H1 (cell line): ENCODE results near the gene RHBDL2. TPM values are rescaled to one million over a fixed set of nuclear protein-coding genes. Genes with fewer than 3 reads are reported as not detected.

Experiments
- CTCF ChIA-PET: fragments of 300-600 bp; sonication (Branson Sonifier 250); formaldehyde crosslinking; loops from one replicate; lab custom pipeline; 2021; ENCODE audit not compliant: partially characterized antibody; lab: Charles Lee
- POLR2A ChIA-PET: fragments of 300-600 bp; sonication (Branson Sonifier 250); formaldehyde crosslinking; loops from one replicate; lab custom pipeline; 2021; ENCODE audit warnings: inconsistent platforms; ENCODE audit not compliant: partially characterized antibody; lab: Charles Lee
- DNase-seq, 2 experiments: peaks; one replicate each; pipeline versions ENCODE4 v3.0.0 to v3.0.0-alpha.2; 2010 to 2022; ENCODE audit warnings: low spot score in 2 of 2, low read depth in 1 of 2, mixed read lengths in 1 of 2
- FAIRE-seq: peaks from 2 replicates; lab custom pipeline; 2011; peaks lifted over from hg19 to GRCh38; lab: Jason Lieb, UNC
- H2AFZ ChIP-seq: 2 replicates; pipeline ENCODE4 v1.8.1; 2012; ENCODE audit warnings: low read length, inconsistent platforms
- H2AK5ac ChIP-seq: 2 replicates; pipeline ENCODE4 v1.6.1; 2013; ENCODE audit warnings: low read depth, low read length
- H2BK120ac ChIP-seq: replicated peaks from 2 replicates; pipeline ENCODE3; 2013; ENCODE audit warnings: low read depth, low read length, inconsistent platforms
- H2BK12ac ChIP-seq: 2 replicates; pipeline ENCODE4 v1.6.1; 2013; ENCODE audit warnings: low read depth, low read length
- H2BK15ac ChIP-seq: 2 replicates; pipeline ENCODE4 v1.6.1; 2013; ENCODE audit warnings: low read length
- H2BK20ac ChIP-seq: 2 replicates; pipeline ENCODE4 v1.6.1; 2013; ENCODE audit warnings: low read length
- H2BK5ac ChIP-seq: 2 replicates; pipeline ENCODE4 v1.6.1; 2013; ENCODE audit warnings: low read depth, low read length
- H3K14ac ChIP-seq: 2 replicates; pipeline ENCODE4 v1.6.1; 2013; ENCODE audit warnings: inconsistent platforms; ENCODE audit not compliant: insufficient read length
- H3K18ac ChIP-seq: 2 replicates; pipeline ENCODE4 v1.6.1; 2013; ENCODE audit warnings: low read length; ENCODE audit errors: extremely low read depth
- H3K23ac ChIP-seq: 2 replicates; pipeline ENCODE4 v1.6.1; 2013; ENCODE audit warnings: inconsistent platforms; ENCODE audit not compliant: insufficient read length
- H3K23me2 ChIP-seq: 2 replicates; pipeline ENCODE4 v1.6.1; 2013; ENCODE audit warnings: low read depth, low read length
- H3K27ac ChIP-seq: 2 replicates; pipeline ENCODE4 v1.6.1; 2011; ENCODE audit warnings: low read depth, low read length, inconsistent platforms
- H3K27me3 ChIP-seq, 4 experiments: replicated peaks in 1 of 4; 1 replicate in 1 of 4; 2 replicates in 3 of 4; pipeline versions ENCODE4 v1.6.1 to v1.8.1; 2011 to 2013; ENCODE audit warnings: low read length in 3 of 4, mild to moderate bottlenecking in 3 of 4, inconsistent platforms in 2 of 4, mixed read lengths in 2 of 4, moderate library complexity in 1 of 4; ENCODE audit not compliant: control insufficient read depth in 3 of 4, insufficient read depth in 3 of 4; ENCODE audit errors: extremely low read depth in 1 of 4
- H3K36me3 ChIP-seq, 4 experiments: 2 replicates each; pipeline versions ENCODE4 v1.6.1 to v1.8.1; 2011 to 2013; ENCODE audit warnings: mild to moderate bottlenecking in 4 of 4, low read length in 3 of 4, moderate library complexity in 2 of 4, control low read depth in 1 of 4, inconsistent platforms in 1 of 4; ENCODE audit not compliant: insufficient read depth in 4 of 4, control insufficient read depth in 2 of 4
- H3K4ac ChIP-seq: replicated peaks from 2 replicates; pipeline ENCODE3; 2013; ENCODE audit warnings: low read length, low read depth, mixed read lengths, inconsistent platforms; ENCODE audit not compliant: insufficient read length
- H3K4me1 ChIP-seq, 4 experiments: replicated peaks in 1 of 4; 1 replicate in 1 of 4; 2 replicates in 3 of 4; pipeline versions ENCODE4 v1.6.1 to v1.8.1; 2011 to 2013; ENCODE audit warnings: low read length in 3 of 4, inconsistent platforms in 2 of 4, mixed read lengths in 1 of 4; ENCODE audit not compliant: insufficient read depth in 4 of 4, control insufficient read depth in 3 of 4
- H3K4me2 ChIP-seq, 2 experiments: 2 replicates each; pipeline versions ENCODE4 v1.6.1 to v1.8.1; 2011 to 2013; ENCODE audit warnings: low read depth in 2 of 2, low read length in 2 of 2, control low read depth in 1 of 2, inconsistent platforms in 1 of 2, mild to moderate bottlenecking in 1 of 2; ENCODE audit not compliant: insufficient read depth in 1 of 2
- H3K4me3 ChIP-seq, 4 experiments: fragments of 200-600, 300-600 bp in 1 of 4; sonication (generic), shearing (Covaris generic), sonication (Bioruptor Twin) in 1 of 4; 2 replicates each; pipeline versions ENCODE4 v1.5.1 to v1.8.1; 2011 to 2016; ENCODE audit warnings: low read length in 4 of 4, low read depth in 3 of 4, control low read depth in 2 of 4, inconsistent platforms in 2 of 4, mild to moderate bottlenecking in 2 of 4, mixed read lengths in 1 of 4, moderate library complexity in 1 of 4; ENCODE audit not compliant: insufficient read depth in 2 of 4; ENCODE audit errors: extremely low read depth in 1 of 4
- H3K56ac ChIP-seq: replicated peaks from 2 replicates; pipeline ENCODE3; 2013; ENCODE audit warnings: low read depth, mild to moderate bottlenecking, mixed read lengths, low read length, inconsistent platforms; ENCODE audit not compliant: insufficient read length
- H3K79me1 ChIP-seq: 2 replicates; pipeline ENCODE4 v1.6.1; 2013; ENCODE audit warnings: low read depth, low read length, control low read depth
- H3K79me2 ChIP-seq, 2 experiments: 2 replicates each; pipeline versions ENCODE4 v1.6.1 to v1.8.1; 2012 to 2013; ENCODE audit warnings: low read length in 2 of 2, mild to moderate bottlenecking in 2 of 2, inconsistent platforms in 1 of 2; ENCODE audit not compliant: insufficient read depth in 2 of 2, control insufficient read depth in 1 of 2
- H3K9ac ChIP-seq, 4 experiments: replicated peaks in 1 of 4; 1 replicate in 1 of 4; 2 replicates in 3 of 4; pipeline versions ENCODE4 v1.6.1 to v1.8.1; 2011 to 2013; ENCODE audit warnings: low read depth in 3 of 4, low read length in 3 of 4, control low read depth in 2 of 4, mild to moderate bottlenecking in 2 of 4, moderate library complexity in 2 of 4, inconsistent platforms in 1 of 4; ENCODE audit errors: extremely low read depth in 1 of 4
- H3K9me3 ChIP-seq, 2 experiments: 2 replicates each; pipeline versions ENCODE4 v1.6.1 to v1.8.1; 2012 to 2013; ENCODE audit warnings: mild to moderate bottlenecking in 2 of 2, moderate library complexity in 2 of 2, control low read depth in 1 of 2, inconsistent platforms in 1 of 2, low read depth in 1 of 2, low read length in 1 of 2, mixed read lengths in 1 of 2; ENCODE audit not compliant: insufficient read depth in 2 of 2
- H4K20me1 ChIP-seq, 2 experiments: replicated peaks in 1 of 2; 2 replicates each; pipeline versions ENCODE3 to v1.8.1; 2011 to 2013; ENCODE audit warnings: inconsistent platforms in 2 of 2, low read length in 2 of 2, mild to moderate bottlenecking in 1 of 2; ENCODE audit not compliant: insufficient read depth in 2 of 2, control insufficient read depth in 1 of 2
- H4K5ac ChIP-seq: 2 replicates; pipeline ENCODE4 v1.6.1; 2013; ENCODE audit warnings: low read length, low read depth, mixed read lengths, inconsistent platforms; ENCODE audit not compliant: insufficient read length
- H4K8ac ChIP-seq: 2 replicates; pipeline ENCODE4 v1.8.0; 2013; ENCODE audit warnings: mild to moderate bottlenecking, moderate library complexity, low read length, inconsistent platforms; ENCODE audit not compliant: insufficient read depth; ENCODE audit errors: extremely low read depth
- H4K91ac ChIP-seq: replicated peaks from 2 replicates; pipeline ENCODE3; 2013; ENCODE audit warnings: low read length, mixed read lengths, inconsistent platforms; ENCODE audit not compliant: insufficient read length
- BACH1 ChIP-seq: IDR thresholded peaks from 2 replicates; pipeline ENCODE4 v1.6.1; 2012; ENCODE audit warnings: low read length, improper control_type of control experiment
- CREB1 ChIP-seq: IDR thresholded peaks from 2 replicates; pipeline ENCODE4 v1.6.1; 2012; ENCODE audit warnings: inconsistent platforms
- CTBP2 ChIP-seq: IDR thresholded peaks from 2 replicates; pipeline ENCODE4 v1.7.0; 2011; ENCODE audit warnings: borderline replicate concordance, mild to moderate bottlenecking, moderate library complexity, mixed read lengths, low read length; ENCODE audit not compliant: insufficient read depth, insufficient read length
- EGR1 ChIP-seq: IDR thresholded peaks from 2 replicates; pipeline ENCODE4 v1.6.1; 2011; ENCODE audit warnings: low read depth, low read length, borderline replicate concordance
- EZH2 ChIP-seq: fragments of 200-600 bp; sonication (generic); IDR thresholded peaks from 2 replicates; pipeline ENCODE4 v1.7.1; 2012; ENCODE audit warnings: low read depth, mild to moderate bottlenecking, moderate library complexity, low read length, inconsistent platforms; ENCODE audit not compliant: severe bottlenecking
- HDAC6 ChIP-seq: IDR thresholded peaks from one replicate; pipeline ENCODE4 v1.7.1; 2012; ENCODE audit warnings: low read depth, mild to moderate bottlenecking, inconsistent platforms, low read length, moderate library complexity
- RXRA ChIP-seq: IDR thresholded peaks from 2 replicates; pipeline ENCODE4 v1.6.1; 2011; ENCODE audit warnings: low read depth, mild to moderate bottlenecking, low read length, moderate library complexity; ENCODE audit not compliant: insufficient read depth
- SIX5 ChIP-seq: IDR thresholded peaks from 2 replicates; pipeline ENCODE4 v1.6.1; 2011; ENCODE audit warnings: mild to moderate bottlenecking, low read depth, low read length
- WGBS, 2 experiments: shearing (Covaris generic) in 1 of 2; methylation state at CpG; one replicate each; pipeline versions ENCODE4 v1.1.6 to v1.1.7; 2013 to 2015; ENCODE audit warnings: low lambda C conversion rate in 2 of 2, mixed read lengths in 2 of 2, inconsistent platforms in 1 of 2, low coverage in 1 of 2, missing lambda C conversion rate in 1 of 2; ENCODE audit not compliant: insufficient replicate concordance in 2 of 2, insufficient coverage in 1 of 2, insufficient read length in 1 of 2; ENCODE audit errors: extremely low coverage in 1 of 2, missing lambda C conversion rate in 1 of 2; 5-methylcytosine and 5-hydroxymethylcytosine counted together
- polyA plus RNA-seq, 7 experiments: library from polyadenylated mRNA; depleted of rRNA in 3 of 7; stranded (reverse) in 5 of 7; unstranded in 2 of 7; fragments of >200 nt in 5 of 7; fragments of 200-250 nt in 2 of 7; gene quantifications; 1 replicate in 5 of 7; 2 replicates in 1 of 7; 4 replicates in 1 of 7; pipeline versions ENCODE4 v1.2.1 to v1.2.3, GENCODE V29; 2011 to 2013; ENCODE audit warnings: missing spikeins in 2 of 7, mixed read lengths in 2 of 7
- total RNA-seq: library from RNA; stranded (reverse); fragmentation: NEBNext Ultra II Directional; extraction: Animal tissue kit (Norgen Biotek cat#: 25700); gene quantifications from 2 replicates; pipeline ENCODE4 v1.2.1, GENCODE V29; 2021

Gene RHBDL2
- total and polyA plus RNA-seq, 2 of the 8 experiments (the other 6 are each of a cell fraction or from before 2014, with no cell fraction given) = 0.42 to 0.84 TPM

GRCh38 chr1:38932571-38932970, 9.1 kb downstream of the RHBDL2 start:
- Histone ChIP-seq H3K4me1 (no peaks in the 10 kb centered on the region; a peak in 1 of 7 replicates), H3K27ac (no peak overlapping the region), H4K20me1 (no peaks in the 10 kb centered on the region), H3K18ac (no peak overlapping the region), H3K9ac (no peak overlapping the region), H2AK5ac (no peak overlapping the region), H3K4me3 (no peak overlapping the region), H2BK5ac (no peak overlapping the region), H2BK120ac (no peak overlapping the region), H3K56ac (no peak overlapping the region), H4K8ac (no peak overlapping the region), H3K79me1 (no peaks in the 10 kb centered on the region), H2BK20ac (no peak overlapping the region), H3K9me3 (no peaks in the 10 kb centered on the region), H3K36me3 (no peaks in the 10 kb centered on the region), H3K79me2 (no peaks in the 10 kb centered on the region), H2BK15ac (no peak overlapping the region), H4K91ac (no peak overlapping the region), H3K27me3 (no peaks in the 10 kb centered on the region), H3K23me2 (no peaks in the 10 kb centered on the region), H4K5ac (no peak overlapping the region), H3K14ac (no peak overlapping the region), H3K4me2 (no peak overlapping the region), H2AFZ (no peak overlapping the region), H3K4ac (no peak overlapping the region), H2BK12ac (no peak overlapping the region), H3K23ac (no peak overlapping the region)
- POLR2A ChIA-PET = interaction anchor here (1.0 to 2.8 kb wide), 4 partner anchors 9 to 66 kb away, joined by 3 to 9 read pairs (median 4); partner anchors contain the start of gene RHBDL2
- FAIRE-seq = no peak
- 95% methylated on average over 7 of the region's 7 CpGs; no CpG with 5 or more reads in 1 of the 2 experiments for WGBS, 2 experiments
- DNase-seq = no peak
- TF ChIP-seq RXRA = no peak
- TF ChIP-seq BACH1 = no peak
- no peak for TF ChIP-seq HDAC6
- no peak for TF ChIP-seq CTBP2
- TF ChIP-seq SIX5 = no peak
- TF ChIP-seq EGR1 = no peak
- no peak for TF ChIP-seq EZH2
- TF ChIP-seq CREB1 = no peak
- CTCF ChIA-PET = interaction anchor here (1.4 to 1.6 kb wide), 3 partner anchors 18 to 52 kb away, joined by 3 to 5 read pairs (median 5); partner anchors contain the start of gene GJA9
